ENCODE results near the gene GCSH.
"Not testable (repeated sequence)": the region's sequence is repeated elsewhere in the genome, so short reads cannot be mapped to it uniquely, and the experiment has no call there.

GCSH gene
- 0 to 0.47 reads per million in 2 donors for total RNA-seq

DNA sequence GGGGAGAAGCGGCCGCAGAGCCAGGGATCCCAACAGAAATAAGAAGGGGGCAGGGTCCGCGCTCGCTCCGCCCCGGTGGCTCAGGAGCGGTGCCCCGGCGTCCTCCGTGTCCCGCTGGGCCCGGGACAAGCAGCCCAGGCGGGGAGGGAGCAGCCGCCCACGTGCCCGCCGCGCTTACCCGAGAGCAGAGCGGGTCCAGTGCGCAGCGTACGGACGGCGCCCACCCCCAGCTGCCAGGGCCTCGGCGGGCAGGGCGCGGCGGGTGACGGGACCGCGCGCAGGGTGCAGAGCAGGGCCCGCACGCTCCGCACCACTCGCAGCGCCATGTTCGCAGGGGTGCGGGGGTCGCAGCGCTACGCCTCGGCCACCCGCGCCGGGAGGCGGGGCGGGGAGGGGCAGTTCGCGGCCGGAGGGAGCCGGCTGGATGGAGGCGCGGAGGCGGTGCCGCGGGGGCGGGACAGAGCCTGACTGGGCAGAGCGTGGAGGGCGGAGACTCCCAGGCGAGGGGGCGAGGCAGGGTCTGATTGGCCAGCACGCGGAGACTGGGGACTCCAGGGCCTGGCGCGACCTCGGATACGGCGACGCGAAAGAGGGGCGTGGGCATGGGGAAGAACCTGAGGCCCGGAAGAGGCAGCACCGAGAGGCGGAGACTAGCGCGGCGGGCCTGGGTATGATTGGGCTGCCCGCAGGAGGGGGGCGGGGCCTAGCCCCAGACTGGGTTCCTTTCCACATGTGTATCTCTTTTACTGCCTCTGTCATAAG is at the start of gene GCSH:
GCSH (minus strand) TSS at position 443 of the 762 bp plus-strand sequence; CDS start at position 326, 117 bp downstream.
- peak; percentile 97 to 100 (median 97) for DNase-seq

DNA sequence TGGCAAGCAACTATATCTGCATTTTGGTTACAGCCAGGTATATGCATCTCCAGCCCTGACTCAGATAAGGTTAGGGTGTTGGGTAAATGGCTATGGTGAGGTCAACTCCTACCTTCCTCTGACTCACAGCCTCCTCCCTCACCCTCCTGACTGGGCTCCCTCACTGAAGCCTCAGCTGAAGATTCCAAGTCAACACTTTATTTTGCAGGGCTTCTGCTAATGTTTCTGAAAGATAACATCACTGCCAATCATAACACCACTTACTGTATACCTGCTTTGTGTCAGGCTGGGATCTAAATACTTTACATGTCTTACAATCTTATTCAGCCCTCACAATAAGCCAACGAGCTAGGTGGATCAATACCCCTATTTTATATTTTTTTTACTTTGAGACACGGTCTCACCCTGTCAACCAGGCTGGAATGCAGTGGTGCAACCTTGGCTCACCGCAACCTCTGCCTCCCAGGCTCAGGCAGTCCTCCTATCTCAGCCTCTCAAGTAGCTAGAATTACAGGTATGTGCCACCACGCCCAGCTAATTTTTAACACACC is 47.8 kb upstream of the GCSH start:
- DNase-seq, result no peak

DNA sequence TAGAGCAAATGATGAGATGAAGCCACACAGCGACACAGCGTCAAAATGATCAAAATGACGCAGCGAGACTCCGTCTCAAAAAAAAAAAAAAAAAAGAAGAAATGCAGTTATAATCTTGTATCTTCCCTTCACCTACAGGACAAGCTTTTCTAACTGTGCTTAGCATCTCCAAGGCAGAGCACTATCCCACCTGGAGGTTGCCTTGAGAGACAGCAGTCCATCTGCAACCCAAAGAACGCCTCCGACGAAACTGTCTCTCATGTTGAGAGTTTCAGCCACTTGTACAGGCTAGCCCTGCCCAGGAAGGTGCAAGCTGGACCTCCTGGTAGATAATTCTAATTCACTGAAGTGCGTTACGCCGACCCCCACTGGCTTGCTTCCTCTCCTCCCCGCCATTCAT is 46.7 kb upstream of the GCSH start:
- no peak for DNase-seq

DNA sequence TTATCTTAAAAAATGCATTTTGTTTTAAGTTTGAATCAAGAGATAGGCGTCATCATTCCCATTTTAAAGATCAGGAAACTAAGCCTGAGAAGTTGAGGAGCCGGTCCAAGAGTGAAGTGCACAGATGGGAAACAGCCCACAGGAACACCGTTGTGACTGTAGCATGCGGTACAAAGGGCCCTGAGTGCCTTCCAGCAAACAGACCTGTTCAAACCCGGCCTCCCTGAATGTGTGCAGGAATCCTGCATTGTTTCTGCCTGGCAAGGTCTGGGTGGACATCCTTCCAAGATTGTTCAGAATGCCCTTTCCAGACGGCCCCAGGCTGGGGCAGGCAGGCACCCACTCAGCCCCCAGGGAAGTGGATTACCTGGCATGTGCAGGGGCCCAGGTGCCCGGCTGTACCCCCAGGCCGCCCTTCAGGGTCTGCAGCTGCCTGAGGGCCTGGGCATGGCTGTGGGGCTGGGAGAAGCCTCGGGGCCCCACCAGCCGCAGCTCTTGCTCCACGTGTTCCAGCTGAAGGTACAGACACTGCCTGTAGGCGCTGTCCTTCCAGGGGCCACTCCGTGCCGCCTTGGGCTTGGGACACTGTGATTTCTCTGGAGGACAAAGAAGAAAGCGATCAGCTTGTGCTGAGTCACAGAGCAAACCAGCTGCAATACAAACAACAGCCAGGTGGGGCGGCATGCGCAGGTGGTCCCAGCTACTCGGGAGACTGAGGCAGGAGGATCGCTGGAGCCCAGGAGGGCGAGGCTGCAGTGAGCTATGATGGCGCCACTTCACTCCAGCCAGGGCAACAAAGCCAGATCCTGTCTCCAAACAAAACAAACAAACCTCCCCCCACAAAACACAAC is 45.0 kb upstream of the GCSH start:
- no peak for DNase-seq

DNA sequence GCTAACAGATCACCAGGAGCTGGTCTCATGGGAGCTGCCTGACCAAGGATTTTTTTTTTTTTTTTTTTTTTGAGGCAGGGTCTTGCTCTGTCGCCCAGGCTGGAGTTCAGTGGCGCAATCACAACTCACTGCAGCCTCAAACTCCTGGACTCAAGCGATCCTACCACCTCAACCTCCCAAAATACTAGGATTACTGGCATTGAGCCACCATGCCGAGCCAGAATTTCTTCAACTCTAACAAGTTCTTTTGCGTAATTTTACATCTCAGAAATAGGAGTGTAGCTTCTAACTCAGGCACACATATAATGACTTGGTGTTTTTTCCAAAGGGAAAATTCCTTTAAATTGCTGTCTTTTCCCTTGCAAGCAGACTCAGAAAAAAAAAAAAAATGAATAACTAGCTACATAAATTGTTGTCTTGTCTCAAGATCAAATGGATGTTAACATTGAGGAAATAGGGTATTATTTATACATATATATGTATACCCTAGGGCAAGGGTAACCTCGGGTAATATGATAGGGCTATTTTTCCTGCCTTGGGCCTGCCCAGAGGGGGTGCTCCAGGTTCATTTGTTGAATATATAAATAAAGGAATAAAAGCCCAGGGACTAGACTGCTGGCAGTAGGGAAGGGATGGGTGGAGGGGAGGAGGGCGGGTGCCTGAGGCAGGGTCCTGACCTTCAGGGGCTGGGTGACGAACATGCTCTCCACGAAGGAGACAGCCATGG is 42.8 kb upstream of the GCSH start:
- DNase-seq, result no peak

DNA sequence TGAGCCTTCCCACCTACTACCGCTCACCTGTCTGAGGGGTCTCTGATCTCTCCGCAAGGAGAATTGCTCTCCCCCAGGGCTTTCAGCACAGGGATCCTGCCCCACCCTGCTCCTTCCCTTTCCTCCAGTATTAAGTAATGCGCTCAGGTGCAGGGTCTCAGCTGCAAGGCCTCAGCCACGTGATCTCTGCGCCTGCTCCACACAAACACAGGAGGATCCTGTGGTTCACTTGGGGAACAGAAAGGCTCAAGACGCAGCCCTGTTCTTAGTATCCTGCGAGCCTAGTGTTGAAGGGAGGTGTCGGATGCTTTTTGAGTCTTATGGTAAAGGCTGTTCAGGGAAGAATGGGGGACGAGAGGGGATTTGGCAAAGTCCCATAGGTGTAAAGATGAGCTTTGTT is 41.6 kb upstream of the GCSH start:
- no peak for DNase-seq

DNA sequence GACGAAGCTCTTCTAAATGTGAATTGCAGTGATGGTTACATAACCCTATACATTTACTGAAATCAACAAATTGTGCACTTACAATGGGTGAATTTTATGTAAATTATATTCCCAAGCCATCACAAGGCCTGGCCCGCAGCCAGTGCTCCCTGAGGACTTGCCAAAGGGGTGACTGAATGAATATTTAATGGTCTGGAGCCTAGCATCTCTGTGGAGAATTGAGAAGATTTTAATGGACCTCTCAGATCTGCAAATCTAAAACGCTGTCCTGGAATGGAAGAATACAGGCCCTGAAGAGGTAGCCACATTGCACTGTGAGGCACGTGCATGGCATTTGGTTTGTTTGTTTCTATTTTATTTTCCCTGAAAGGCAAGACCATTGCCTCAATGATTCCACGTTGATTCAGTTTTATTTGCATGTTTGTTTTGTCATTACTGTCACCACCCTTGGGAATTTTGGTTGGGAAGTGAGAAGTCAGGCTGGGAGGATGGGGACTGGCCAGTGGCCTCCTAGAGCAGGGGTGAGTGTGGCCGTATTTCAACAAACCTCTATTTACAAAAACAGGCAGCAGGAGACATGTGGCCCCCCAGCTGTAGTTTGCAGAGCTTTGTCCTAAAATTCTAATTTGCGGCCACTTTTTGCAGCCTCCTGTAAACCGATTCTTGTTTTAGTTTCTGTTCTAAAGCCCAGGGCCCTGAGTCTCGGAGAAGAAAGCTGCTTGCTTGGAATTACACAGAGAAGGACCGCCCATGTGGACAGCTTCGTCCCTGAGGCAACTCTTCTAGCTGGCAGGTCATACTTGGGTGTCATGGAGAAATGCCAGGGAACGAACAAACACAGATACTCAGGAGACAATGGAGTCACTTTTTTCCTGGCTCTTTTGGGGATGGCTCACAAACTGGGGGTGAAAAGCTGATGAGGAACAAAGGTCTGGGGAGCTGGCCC is 40.5 kb upstream of the GCSH start:
- DNase-seq, result no peak

DNA sequence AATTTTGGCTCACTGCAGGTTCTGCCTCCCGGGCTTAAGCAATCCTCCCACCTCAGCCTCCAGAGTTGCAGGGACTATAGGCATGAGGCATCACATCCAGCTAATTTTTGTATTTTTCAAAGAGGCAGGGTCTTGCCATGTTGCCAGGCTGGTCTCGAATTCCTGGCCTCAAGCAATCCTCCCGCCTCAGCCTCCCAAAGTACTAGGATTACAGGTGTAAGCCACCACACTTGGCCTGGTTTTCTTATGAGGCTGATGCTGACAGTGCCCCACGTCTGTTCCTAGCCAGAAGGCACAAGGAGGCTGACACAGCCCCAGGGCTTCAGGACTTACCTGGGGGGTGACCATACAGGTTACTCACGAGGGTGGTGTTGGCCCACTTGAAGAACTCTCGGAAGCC is 33.9 kb upstream of the GCSH start:
- DNase-seq, result no peak

DNA sequence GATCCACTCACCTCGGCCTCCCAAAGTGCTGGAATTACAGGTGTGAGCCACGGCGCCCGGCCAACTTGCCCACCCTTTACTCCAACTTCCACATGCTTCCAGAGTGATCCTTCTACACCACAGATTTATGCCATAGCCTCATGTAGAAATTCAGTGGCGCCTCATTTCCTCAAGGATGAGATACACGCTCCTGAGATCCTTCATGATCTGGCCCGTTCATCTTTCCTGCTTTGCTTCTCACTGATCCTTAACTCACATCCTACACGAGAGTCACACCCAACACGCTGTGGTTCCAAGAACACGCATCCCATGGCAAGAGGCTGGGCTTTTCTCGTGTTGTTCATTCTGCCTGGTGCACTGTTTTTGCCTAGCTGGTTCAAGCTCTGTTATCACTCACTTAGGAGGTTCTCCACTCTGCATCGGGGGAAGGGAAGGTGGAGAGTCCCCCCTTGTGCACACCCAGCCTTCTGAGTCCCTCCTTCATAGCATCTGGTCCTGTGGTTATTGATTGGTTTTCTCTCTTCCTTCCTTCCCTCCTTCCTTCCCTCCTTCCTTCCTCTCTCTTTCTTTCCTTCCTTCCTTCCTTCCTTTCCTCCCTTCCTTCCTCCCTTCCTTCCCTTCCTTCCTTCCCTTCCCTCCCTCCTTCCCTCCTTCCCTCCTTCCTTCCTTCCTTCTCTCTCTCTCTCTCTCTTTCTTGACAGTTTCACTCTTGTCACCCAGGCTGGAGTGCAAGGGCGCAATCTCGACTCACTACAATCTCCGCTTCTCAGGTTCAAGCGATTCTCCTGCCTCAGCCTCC is 32.7 kb upstream of the GCSH start:
- no peak for DNase-seq

DNA sequence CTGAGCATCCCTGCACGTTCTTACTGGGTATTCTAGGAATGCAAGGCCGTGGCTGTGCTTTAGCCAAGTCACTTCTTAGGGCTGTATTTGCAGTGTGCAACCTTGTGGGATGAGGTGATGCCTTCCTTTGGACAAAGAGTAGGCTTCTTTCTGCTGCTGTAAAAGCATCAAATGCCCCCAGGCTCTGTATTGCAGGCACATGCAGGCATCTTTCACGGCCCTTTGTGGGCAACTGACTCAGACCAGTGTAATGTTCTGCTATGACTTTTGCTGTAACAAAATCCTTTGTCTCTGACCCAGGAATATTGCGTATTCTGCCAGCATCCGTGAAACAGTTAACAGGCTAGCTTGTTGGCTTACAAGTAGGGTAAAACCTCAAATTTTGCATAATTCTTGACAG is 30.9 kb upstream of the GCSH start:
- no peak for DNase-seq

DNA sequence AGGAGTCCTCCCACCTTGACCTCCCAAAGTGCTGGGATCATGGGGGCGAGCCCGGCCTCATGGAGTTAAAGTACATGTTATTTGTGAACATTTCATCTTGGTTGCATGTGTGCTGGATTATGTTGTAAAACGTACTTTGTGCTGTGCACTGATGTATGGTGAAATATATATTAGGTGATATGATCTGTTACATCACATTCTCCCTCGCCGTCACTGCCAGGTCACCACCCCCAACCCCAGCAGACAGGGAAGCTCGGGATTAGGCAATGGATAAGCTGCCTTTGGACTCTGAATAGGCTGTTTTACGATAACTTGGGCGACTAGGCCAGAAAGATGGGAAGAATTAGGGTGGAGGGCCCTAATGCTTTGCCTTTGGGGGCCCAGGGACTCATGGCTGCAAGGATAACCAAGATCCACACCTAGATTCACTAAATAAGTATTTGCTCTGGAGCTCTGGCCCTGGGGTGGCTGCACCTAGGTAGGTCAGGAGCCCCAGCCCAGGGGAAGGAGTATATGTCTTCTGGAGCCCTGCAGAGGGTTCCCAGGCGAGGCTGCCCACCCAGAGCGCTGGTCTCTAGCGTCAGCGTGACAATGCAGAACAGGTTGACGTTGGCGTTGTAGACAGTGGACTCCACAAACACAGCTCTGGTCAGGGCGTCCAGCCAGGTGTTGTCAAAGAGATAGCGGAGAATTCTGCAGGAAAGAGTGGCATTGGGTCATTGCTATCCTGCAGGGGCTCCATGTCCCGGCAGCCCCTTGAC is 27.1 kb upstream of the GCSH start:
- DNase-seq, result no peak

DNA sequence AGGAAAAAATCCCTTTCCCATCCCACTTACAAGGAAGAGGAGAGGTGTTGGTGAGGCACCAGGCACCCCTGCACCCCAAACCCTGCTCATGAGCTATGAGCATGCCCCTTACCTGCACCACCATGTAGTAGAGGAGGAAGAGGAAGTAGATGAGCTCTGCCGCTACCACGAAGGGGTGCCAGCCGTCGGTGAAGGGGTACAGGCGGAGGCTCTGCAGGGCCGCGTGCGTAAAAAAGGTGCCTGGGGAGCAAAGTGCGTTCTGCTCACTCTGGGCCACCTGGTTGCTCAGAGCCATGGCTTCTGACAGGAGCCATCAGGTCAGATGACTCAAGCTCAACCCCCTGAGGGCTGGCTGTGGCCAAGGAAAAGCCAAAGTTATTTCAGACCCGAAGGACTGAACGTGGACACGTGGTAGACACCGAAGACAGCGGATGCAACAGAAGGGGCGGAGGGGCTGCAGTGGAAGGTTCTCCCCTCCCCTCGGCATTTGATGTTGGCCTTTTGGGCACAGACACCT is 25.3 kb upstream of the GCSH start:
- no peak for DNase-seq

DNA sequence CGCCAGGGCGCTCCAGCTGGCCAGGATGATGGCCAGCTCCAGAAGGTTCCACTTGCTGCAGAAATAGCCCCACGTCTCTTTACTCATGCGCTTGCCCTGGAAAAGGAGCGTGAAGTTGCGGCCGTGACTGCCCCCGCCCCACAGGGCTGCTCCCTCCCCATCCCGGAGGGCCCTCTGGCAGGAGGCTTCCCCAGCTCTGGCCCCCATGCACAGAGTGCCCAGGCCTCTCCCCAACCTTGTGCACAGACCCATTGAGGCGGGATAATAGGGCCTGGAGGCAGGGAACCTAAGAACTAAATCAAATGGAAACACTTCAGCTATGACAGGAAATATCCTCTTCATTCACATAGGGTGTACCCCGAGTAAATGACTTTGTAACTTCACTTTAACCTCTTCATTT is 21.2 kb upstream of the GCSH start:
- no peak for DNase-seq

DNA sequence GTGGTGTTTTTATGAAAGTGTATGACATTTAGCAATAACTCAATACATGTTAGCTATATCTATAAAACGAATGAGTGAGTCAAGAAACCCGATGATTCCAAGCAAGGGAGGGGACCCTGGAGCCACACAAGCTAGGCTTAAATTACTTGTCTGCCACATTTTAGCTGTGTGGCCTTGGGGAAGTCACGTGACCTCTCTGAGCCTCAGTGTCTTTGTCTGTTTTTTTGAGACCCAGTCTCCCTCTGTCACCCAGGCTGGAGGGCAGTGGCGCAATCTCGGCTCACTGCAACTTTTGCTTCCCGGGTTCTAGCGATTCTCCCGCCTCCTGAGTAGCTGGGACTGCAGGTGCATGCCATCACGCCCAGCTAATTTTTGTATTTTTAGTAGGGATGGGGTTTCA is 20.1 kb upstream of the GCSH start:
- no peak for DNase-seq

DNA sequence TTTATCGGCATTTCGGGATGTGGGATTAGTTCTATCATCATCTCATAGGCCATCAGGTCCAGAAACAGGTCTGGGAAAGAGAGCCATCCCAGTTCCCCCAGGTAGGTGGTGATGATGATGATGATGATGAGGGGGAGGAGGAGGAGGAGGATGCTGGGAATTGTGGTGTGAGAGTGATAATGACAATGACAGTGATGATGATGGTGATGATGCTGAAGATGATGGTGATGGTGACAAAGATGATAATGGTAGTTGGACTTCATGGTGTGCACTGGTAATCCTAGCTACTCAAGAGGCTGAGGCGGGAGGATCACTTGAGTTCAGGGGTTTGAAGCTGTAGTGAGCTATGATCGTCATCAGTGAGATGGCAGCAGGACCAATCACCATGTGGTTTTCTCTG is 16.3 kb upstream of the GCSH start:
- no peak for DNase-seq

DNA sequence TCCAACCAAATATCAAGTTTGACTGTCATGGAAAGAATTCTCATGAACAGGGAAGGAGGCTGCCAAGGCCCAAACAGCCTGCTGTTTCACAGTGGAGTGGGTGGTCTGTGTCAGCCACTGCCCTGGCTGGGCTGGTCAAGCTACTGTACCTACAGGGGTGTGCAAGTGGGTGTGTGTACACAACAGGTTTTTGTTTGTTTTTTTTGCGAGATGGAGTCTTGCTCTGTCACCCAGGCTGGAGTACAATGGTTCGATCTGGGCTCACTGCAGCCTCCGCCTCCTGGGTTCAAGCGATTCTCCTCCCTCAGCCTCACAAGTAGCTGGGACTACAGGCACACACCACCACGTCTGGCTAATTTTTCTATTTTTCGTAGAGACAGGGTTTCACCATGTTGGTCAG is 13.1 kb upstream of the GCSH start:
- DNase-seq, result not testable (repeated sequence)

DNA sequence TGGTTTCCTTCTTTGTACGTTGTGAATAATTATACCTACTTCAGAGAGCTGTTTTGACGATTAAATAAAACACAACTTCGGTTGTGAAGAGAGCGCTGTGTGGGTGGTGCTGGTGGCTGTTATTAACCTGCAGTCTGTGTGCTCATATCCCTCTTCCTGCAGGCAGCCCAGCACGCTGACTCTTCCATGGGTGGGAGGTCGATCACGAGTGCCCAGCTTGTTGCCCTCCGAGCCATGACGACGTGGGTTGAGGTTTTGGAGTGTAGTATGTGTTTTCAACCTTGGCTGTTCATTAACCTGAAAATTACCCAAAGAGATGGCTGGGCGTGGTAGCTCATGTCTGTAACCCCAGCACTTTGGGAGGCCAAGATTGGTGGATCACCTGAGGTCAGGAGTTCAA is 11.3 kb upstream of the GCSH start:
- no peak for DNase-seq

DNA sequence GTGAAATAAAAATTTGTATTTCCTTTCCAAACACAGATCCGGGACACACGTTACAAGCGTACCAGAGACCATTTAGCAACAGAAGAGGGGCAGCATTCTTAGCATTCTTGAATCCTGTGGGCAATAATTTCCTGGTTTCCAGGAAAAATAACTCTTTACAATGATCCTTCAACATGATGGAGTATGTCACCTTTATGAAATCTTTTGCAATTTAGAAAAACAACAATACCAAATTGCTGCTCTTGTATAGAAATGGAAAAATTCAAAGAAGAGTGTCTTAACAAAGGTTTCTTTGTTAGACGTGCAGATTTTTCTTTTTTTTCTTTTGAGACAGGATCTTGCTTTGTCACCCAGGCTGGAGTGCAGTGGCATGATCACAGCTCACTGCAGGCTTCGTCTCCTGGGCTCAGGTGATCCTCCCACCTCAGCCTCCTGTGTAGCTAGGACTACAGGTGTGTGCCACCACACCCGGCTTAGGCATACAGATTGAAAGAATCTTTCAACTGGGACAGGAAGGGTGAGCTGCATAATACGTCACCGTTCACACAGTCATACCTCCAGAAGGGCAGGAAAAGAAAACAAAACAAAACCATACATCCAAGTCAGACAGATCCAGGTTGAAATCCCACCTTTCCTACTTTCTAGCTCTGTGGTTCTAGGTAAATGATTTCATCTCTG is 10.8 kb upstream of the GCSH start:
- no peak for DNase-seq

DNA sequence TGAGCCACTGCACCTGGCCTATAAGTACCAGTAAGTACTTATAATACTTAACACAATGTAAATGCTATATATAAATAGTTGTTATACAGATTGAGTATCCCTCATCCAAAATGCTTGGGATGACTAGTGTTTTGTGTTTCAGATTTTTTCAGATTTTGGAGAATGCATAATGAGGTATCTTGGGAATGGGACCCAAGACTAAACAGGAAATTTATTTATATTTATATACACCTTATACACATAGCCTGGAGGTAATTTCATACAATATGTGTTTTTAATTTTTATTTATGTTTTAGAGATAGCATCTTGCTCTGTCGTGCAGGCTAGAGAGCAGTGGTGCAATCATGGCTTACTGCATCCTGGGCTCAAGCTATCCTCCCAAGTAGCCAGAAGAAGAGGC is 9.8 kb upstream of the GCSH start:
- no peak for DNase-seq
